GM23248 (cell line): ENCODE data around the gene PCBD1. TPM values are rescaled to one million over a fixed set of nuclear protein-coding genes. Genes with fewer than 3 reads are reported as not detected.
"Not testable (repeated sequence)": the region's sequence is repeated elsewhere in the genome, so short reads cannot be mapped to it uniquely, and the experiment has no call there.

Source experiments
- DNase-seq: peaks from one replicate; pipeline ENCODE4 v3.0.0-alpha.2; 2015
- H2AFZ ChIP-seq: fragments of 200-600 bp; sonication (generic); 2 replicates; pipeline ENCODE4 v1.6.1; 2016; ENCODE audit warnings: antibody characterized with exemption
- H3F3A ChIP-seq: fragments of 200-600 bp; sonication (generic); 2 replicates; pipeline ENCODE4 v1.6.1; 2016; ENCODE audit warnings: mild to moderate bottlenecking, antibody characterized with exemption, mixed run types; ENCODE audit not compliant: insufficient read depth
- H3K27ac ChIP-seq: fragments of 200-600 bp; sonication (generic); 2 replicates; pipeline ENCODE4 v1.5.1; 2016; ENCODE audit warnings: mild to moderate bottlenecking
- H3K27me3 ChIP-seq: fragments of 200-600 bp; sonication (generic); replicated peaks from 2 replicates; pipeline ENCODE4 v1.6.1; 2016; ENCODE audit warnings: mild to moderate bottlenecking; ENCODE audit not compliant: insufficient read depth
- H3K36me3 ChIP-seq: fragments of 200-600 bp; sonication (generic); 2 replicates; pipeline ENCODE4 v1.6.1; 2016; ENCODE audit warnings: low read depth, mild to moderate bottlenecking
- H3K4me1 ChIP-seq: fragments of 200-600 bp; sonication (generic); 2 replicates; pipeline ENCODE4 v1.6.1; 2016; ENCODE audit warnings: mild to moderate bottlenecking; ENCODE audit not compliant: insufficient read depth
- H3K4me2 ChIP-seq: fragments of 200-600 bp; sonication (generic); one replicate; pipeline ENCODE4 v1.6.1; 2016; ENCODE audit warnings: mild to moderate bottlenecking; ENCODE audit not compliant: unreplicated experiment
- H3K4me3 ChIP-seq: fragments of 200-600 bp; sonication (generic); 2 replicates; pipeline ENCODE4 v1.5.1; 2016; ENCODE audit warnings: mild to moderate bottlenecking
- H3K79me2 ChIP-seq: fragments of 200-600 bp; sonication (generic); 2 replicates; pipeline ENCODE4 v1.6.1; 2016; ENCODE audit warnings: mild to moderate bottlenecking; ENCODE audit not compliant: insufficient read depth
- H3K9ac ChIP-seq: fragments of 200-600 bp; sonication (generic); 2 replicates; pipeline ENCODE4 v1.6.1; 2016; ENCODE audit warnings: mild to moderate bottlenecking
- H3K9me2 ChIP-seq: fragments of 200-600 bp; sonication (generic); 2 replicates; pipeline ENCODE4 v1.6.1; 2016; ENCODE audit warnings: mixed run types, mild to moderate bottlenecking, moderate library complexity; ENCODE audit not compliant: insufficient read depth
- H3K9me3 ChIP-seq: fragments of 200-600 bp; sonication (generic); one replicate; pipeline ENCODE4 v1.6.1; 2017; ENCODE audit warnings: low read depth
- H4K20me1 ChIP-seq: fragments of 200-600 bp; sonication (generic); 2 replicates; pipeline ENCODE4 v1.6.0; 2016; ENCODE audit not compliant: insufficient read depth
- EZH2 ChIP-seq: fragments of 200-600 bp; sonication (generic); IDR thresholded peaks from 2 replicates; pipeline ENCODE4 v1.6.1; 2018; ENCODE audit warnings: antibody characterized with exemption, mild to moderate bottlenecking; ENCODE audit not compliant: insufficient read depth, poor library complexity, severe bottlenecking
- EZH2phosphoT487 ChIP-seq: fragments of 200-600 bp; sonication (generic); IDR thresholded peaks from 2 replicates; pipeline ENCODE4 v1.6.1; 2018; ENCODE audit warnings: antibody characterized with exemption, moderate library complexity, mild to moderate bottlenecking, low read depth; ENCODE audit not compliant: insufficient read depth
- WGBS, 2 experiments: methylation state at CpG; one replicate each; pipeline ENCODE4 v1.1.6; 2015 to 2017; ENCODE audit warnings: low lambda C conversion rate in 2 of 2, low coverage in 1 of 2; ENCODE audit errors: missing lambda C conversion rate in 2 of 2; 5-methylcytosine and 5-hydroxymethylcytosine counted together
- in situ Hi-C: fragments of 300-500 bp; cut with MboI; formaldehyde crosslinking; loops from 2 replicates; pipeline ENCODE4 v1.15.0; 2020
- polyA plus RNA-seq: library from polyadenylated mRNA; unstranded; fragments of >200 nt; fragmentation: Nextera tagmentation; extraction: Ambion mirVana; gene quantifications from 2 replicates; pipeline ENCODE4 v1.2.1, GENCODE V29; 2016
- total RNA-seq: library from RNA; depleted of rRNA; stranded (reverse); fragments of >200 nt; shearing (Covaris generic); gene quantifications from 2 replicates; pipeline ENCODE4 v1.2.3, GENCODE V29; 2014

PCBD1 gene
- total and polyA plus RNA-seq, 2 experiments from 2014 or later = 26.2 to 36.8 TPM

- H3F3A ChIP-seq = no peaks in the 10 kb centered on the region
- H3K36me3 ChIP-seq = no peaks in the 10 kb centered on the region
- H3K79me2 ChIP-seq = no peaks in the 10 kb centered on the region
- H2AFZ ChIP-seq = no peak overlapping the region
- no peaks in the 10 kb centered on the region for H3K4me1 ChIP-seq
- WGBS, 2 experiments = 23 to 25% methylated on average over 21 to 22 of the region's 22 CpGs
- H3K9ac ChIP-seq = no peak overlapping the region
- TF ChIP-seq EZH2phosphoT487 (no peak), EZH2 (no peak)
- H3K9me3 ChIP-seq = no peaks in the 10 kb centered on the region
- H3K27me3 ChIP-seq = peaks cover 41% of the 10 kb centered on the region
- in situ Hi-C loops = loop anchor here (10.0 kb wide), 2 partner anchors 279 to 359 kb away; no protein-coding TSS in a partner anchor
- no peak overlapping the region for H3K4me2 ChIP-seq
- H3K9me2 ChIP-seq = no peaks in the 10 kb centered on the region
- H4K20me1 ChIP-seq = no peaks in the 10 kb centered on the region
- H3K4me3 ChIP-seq = no peak overlapping the region
- no peak overlapping the region for H3K27ac ChIP-seq
- peak; percentile 46 for DNase-seq
Observed at GRCh38 chr10:70925377-70926225, 37.2 kb upstream of the PCBD1 start.

GRCh38 chr10:70923696-70924095 is 35.3 kb upstream of the PCBD1 start:
- in situ Hi-C loops = loop anchor here (10.0 kb wide), 2 partner anchors 281 to 361 kb away; no protein-coding TSS in a partner anchor

GRCh38 chr10:70921285-70921684 is 32.9 kb upstream of the PCBD1 start:
- Histone ChIP-seq H3F3A (no peaks in the 10 kb centered on the region), H3K4me1 (no peaks in the 10 kb centered on the region), H3K9me2 (no peaks in the 10 kb centered on the region), H3K4me3 (no peak overlapping the region), H3K27ac (no peak overlapping the region), H3K9me3 (no peaks in the 10 kb centered on the region), H3K36me3 (no peaks in the 10 kb centered on the region), H4K20me1 (no peaks in the 10 kb centered on the region), H3K27me3 (peaks cover 38% of the 10 kb centered on the region), H2AFZ (no peak overlapping the region), H3K9ac (no peak overlapping the region), H3K4me2 (no peak overlapping the region), H3K79me2 (no peaks in the 10 kb centered on the region)
- TF ChIP-seq EZH2 (no peak), EZH2phosphoT487 (no peak)
- 3 to 7% methylated on average over 1 of the region's 1 CpG for whole genome bisulfite sequencing, 2 experiments
- in situ Hi-C loops = loop anchor here (10.0 kb wide), 2 partner anchors 284 to 364 kb away; no protein-coding TSS in a partner anchor
- no peak for DNase-seq

More at GRCh38 chr10:70923696-70924095, 35.3 kb upstream of the PCBD1 start:
- peaks cover 34% of the 10 kb centered on the region for H3K27me3 ChIP-seq
- H3F3A ChIP-seq = no peaks in the 10 kb centered on the region
- H2AFZ ChIP-seq = no peak overlapping the region
- no peak overlapping the region for H3K4me3 ChIP-seq
- DNase-seq = no peak
- no peaks in the 10 kb centered on the region for H3K79me2 ChIP-seq
- TF ChIP-seq EZH2 (no peak), EZH2phosphoT487 (no peak)
- H3K9ac ChIP-seq = no peak overlapping the region
- H3K9me2 ChIP-seq = no peaks in the 10 kb centered on the region
- H3K4me1 ChIP-seq = no peaks in the 10 kb centered on the region
- H3K9me3 ChIP-seq = no peaks in the 10 kb centered on the region
- H3K27ac ChIP-seq = no peak overlapping the region
- H3K4me2 ChIP-seq = no peak overlapping the region
- 60 to 61% methylated on average over 8 of the region's 8 CpGs for WGBS, 2 experiments
- H3K36me3 ChIP-seq = no peaks in the 10 kb centered on the region
- no peaks in the 10 kb centered on the region for H4K20me1 ChIP-seq

DNA sequence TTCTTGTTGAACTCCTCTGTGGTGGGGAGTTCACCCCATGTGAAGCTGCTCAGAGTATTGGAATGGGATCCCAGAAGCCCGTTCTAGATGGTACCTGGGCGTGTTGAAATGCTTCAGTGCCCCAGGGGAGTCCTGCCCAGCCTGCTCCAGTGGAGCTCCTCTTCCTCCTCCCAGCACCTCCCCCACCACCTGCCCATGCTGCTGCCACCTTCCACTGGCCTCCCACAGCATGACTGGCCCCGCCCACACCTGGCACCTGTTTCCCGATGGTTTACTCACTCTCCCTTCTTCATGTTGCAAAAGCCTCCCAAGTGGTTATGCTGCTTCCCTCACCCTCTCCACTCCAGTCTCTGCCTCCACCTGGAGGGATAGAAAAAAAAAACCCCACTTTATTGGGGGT is 32.2 kb upstream of the PCBD1 start:
- no peak for DNase-seq
- H3K36me3 ChIP-seq = no peaks in the 10 kb centered on the region
- no peaks in the 10 kb centered on the region for H4K20me1 ChIP-seq
- no peak overlapping the region for H3K4me3 ChIP-seq
- H3K4me1 ChIP-seq = no peaks in the 10 kb centered on the region
- TF ChIP-seq EZH2 (no peak), EZH2phosphoT487 (no peak)
- no peaks in the 10 kb centered on the region for H3K9me2 ChIP-seq
- peaks cover 42% of the 10 kb centered on the region for H3K27me3 ChIP-seq
- no peak overlapping the region for H3K27ac ChIP-seq
- no peak overlapping the region for H2AFZ ChIP-seq
- no peak overlapping the region for H3K9ac ChIP-seq
- 50 to 56% methylated on average over 4 of the region's 4 CpGs for WGBS, 2 experiments
- no peaks in the 10 kb centered on the region for H3K79me2 ChIP-seq
- no peaks in the 10 kb centered on the region for H3K9me3 ChIP-seq
- no peak overlapping the region for H3K4me2 ChIP-seq
- in situ Hi-C loops = loop anchor here (10.0 kb wide), 2 partner anchors 284 to 364 kb away; no protein-coding TSS in a partner anchor
- no peaks in the 10 kb centered on the region for H3F3A ChIP-seq

DNA sequence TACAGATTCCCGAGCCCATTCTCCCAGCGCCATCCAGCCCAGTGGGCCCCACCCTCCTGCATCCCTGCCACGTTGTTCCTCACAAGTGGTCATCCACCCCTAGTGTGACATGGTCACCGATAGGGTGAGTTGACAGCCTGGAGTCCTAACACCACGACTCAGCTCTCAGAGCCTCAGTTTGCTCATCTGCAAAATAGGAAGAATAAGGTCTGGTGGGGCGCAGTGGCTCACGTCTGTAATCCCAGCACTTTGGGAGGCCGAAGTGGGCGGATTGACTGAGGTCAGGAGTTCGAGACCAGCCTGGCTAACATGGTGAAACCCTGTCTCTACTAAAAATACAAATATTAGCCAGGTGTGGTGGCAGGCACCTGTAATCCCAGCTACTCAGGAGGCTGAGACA is 31.5 kb upstream of the PCBD1 start:
- H4K20me1 ChIP-seq = not testable (repeated sequence)
- WGBS, 2 experiments = 52 to 62% methylated on average over 9 of the region's 10 CpGs
- in situ Hi-C loops = loop anchor here (10.0 kb wide), 2 partner anchors 285 to 365 kb away; no protein-coding TSS in a partner anchor

More for the DNA sequence above, 31.5 kb upstream of the PCBD1 start:
- not testable (repeated sequence) for H3K36me3 ChIP-seq, H3K4me3 ChIP-seq, DNase-seq, H3K9me3 ChIP-seq, H3K9ac ChIP-seq, H3K4me2 ChIP-seq, H2AFZ ChIP-seq, H3K27ac ChIP-seq, H3K79me2 ChIP-seq, H3F3A ChIP-seq, H3K9me2 ChIP-seq, H3K4me1 ChIP-seq
- H3K27me3 ChIP-seq = peaks cover 48% of the 10 kb centered on the region
